Measurements from ENCODE around the gene ROR2. TPM values are rescaled to one million over a fixed set of nuclear protein-coding genes. Genes with fewer than 3 reads are reported as not detected.

The ROR2 gene
- total and polyA plus RNA-seq, 2 experiments from 2014 or later, result 8.1 to 18.8 TPM

DNA sequence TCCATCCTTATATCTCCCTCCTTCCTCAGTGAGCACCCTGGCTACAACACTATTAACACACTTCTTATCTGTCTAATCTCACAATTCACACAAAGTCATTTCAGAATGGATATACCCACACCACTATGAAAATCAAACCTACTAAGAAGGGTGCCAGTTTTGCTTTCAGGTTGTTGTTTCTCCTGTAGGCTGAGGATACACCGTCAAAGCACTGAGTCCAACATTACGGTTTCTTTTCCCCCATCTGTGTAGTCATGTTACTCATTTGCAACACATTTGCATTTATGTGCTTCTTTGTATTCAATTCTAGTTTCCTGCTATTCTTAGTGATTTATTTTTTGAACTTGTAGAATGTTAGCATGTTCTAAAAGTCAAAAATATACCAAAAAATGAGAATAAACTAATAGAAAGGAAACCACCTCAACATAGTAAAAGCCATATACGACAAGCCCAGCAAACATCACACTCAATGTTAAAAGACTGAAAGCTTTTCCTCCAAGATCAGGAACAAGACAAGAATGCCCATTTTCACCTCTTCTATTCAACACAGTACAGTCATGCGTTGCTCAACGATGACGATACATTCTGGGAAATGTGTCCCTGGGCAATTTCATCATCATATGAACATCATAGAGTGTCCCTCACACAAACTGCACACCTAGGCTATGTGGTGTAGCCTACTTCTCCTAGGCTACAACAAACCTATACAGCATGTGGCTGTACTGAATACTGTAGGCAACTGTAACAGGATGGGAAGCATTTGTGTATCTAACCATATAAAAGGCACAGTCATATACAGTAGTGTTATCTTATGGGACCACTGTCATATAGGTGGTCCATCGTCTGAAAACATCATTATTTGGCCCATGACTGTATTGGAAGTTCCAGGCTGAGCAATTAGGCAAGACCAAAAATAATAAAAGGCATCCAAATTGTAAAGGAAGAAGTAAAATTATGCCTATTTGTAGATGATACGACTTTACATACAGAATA is 6.3 kb downstream of the ROR2 start:
- Histone ChIP-seq H3K4me3 (no peak overlapping the region), H3K27me3 (ENCODE audit: insufficient read depth) (peaks cover 22% of the 10 kb centered on the region), H4K20me1 (replicated peaks; ENCODE audit: insufficient read depth) (peaks cover 8% of the 10 kb centered on the region; the same call in 1 of the 2 replicates), H3K4me1 (ENCODE audit: insufficient read depth) (peaks cover 42% of the 10 kb centered on the region), H3K4me2 (no peak overlapping the region), H3K27ac (ENCODE audit: low read depth) (no peak overlapping the region), H3K9me2 (ENCODE audit: insufficient read depth) (0 out of 2 replicates have a peak, but pooled peaks cover 2% of the 10 kb centered on the region), H3K79me2 (replicated peaks; ENCODE audit: insufficient read depth) (peaks cover 51% of the 10 kb centered on the region), H2AFZ (no peak overlapping the region), H3K36me3 (ENCODE audit: insufficient read depth) (no peaks in the 10 kb centered on the region), H3F3A (replicated peaks; ENCODE audit: low read depth) (no peaks in the 10 kb centered on the region)
- no peak overlapping the region for H3K4me3 Mint-ChIP-seq
- no peak overlapping the region for H3K27ac Mint-ChIP-seq
- TF ChIP-seq EZH2phosphoT487 (IDR thresholded peaks at IDR 0.05; ENCODE audit: unreplicated experiment) (no peak), JUNB (IDR thresholded peaks at IDR 0.05; ENCODE audit: unreplicated experiment) (no peak), ZNF331 (CRISPR knock-in tag; IDR thresholded peaks at IDR 0.05; ENCODE audit: low read depth) (no peak), ZNF114 (CRISPR knock-in tag; IDR thresholded peaks at IDR 0.05) (no peak), STAT1 (IDR thresholded peaks at IDR 0.05; ENCODE audit: unreplicated experiment) (no peak), CREB1 (CRISPR knock-in tag; IDR thresholded peaks at IDR 0.05; ENCODE audit: low read depth) (no peak), NANOG (IDR thresholded peaks at IDR 0.05; ENCODE audit: borderline replicate concordance) (no peak)
- TF ChIP-seq, protein P1, sequence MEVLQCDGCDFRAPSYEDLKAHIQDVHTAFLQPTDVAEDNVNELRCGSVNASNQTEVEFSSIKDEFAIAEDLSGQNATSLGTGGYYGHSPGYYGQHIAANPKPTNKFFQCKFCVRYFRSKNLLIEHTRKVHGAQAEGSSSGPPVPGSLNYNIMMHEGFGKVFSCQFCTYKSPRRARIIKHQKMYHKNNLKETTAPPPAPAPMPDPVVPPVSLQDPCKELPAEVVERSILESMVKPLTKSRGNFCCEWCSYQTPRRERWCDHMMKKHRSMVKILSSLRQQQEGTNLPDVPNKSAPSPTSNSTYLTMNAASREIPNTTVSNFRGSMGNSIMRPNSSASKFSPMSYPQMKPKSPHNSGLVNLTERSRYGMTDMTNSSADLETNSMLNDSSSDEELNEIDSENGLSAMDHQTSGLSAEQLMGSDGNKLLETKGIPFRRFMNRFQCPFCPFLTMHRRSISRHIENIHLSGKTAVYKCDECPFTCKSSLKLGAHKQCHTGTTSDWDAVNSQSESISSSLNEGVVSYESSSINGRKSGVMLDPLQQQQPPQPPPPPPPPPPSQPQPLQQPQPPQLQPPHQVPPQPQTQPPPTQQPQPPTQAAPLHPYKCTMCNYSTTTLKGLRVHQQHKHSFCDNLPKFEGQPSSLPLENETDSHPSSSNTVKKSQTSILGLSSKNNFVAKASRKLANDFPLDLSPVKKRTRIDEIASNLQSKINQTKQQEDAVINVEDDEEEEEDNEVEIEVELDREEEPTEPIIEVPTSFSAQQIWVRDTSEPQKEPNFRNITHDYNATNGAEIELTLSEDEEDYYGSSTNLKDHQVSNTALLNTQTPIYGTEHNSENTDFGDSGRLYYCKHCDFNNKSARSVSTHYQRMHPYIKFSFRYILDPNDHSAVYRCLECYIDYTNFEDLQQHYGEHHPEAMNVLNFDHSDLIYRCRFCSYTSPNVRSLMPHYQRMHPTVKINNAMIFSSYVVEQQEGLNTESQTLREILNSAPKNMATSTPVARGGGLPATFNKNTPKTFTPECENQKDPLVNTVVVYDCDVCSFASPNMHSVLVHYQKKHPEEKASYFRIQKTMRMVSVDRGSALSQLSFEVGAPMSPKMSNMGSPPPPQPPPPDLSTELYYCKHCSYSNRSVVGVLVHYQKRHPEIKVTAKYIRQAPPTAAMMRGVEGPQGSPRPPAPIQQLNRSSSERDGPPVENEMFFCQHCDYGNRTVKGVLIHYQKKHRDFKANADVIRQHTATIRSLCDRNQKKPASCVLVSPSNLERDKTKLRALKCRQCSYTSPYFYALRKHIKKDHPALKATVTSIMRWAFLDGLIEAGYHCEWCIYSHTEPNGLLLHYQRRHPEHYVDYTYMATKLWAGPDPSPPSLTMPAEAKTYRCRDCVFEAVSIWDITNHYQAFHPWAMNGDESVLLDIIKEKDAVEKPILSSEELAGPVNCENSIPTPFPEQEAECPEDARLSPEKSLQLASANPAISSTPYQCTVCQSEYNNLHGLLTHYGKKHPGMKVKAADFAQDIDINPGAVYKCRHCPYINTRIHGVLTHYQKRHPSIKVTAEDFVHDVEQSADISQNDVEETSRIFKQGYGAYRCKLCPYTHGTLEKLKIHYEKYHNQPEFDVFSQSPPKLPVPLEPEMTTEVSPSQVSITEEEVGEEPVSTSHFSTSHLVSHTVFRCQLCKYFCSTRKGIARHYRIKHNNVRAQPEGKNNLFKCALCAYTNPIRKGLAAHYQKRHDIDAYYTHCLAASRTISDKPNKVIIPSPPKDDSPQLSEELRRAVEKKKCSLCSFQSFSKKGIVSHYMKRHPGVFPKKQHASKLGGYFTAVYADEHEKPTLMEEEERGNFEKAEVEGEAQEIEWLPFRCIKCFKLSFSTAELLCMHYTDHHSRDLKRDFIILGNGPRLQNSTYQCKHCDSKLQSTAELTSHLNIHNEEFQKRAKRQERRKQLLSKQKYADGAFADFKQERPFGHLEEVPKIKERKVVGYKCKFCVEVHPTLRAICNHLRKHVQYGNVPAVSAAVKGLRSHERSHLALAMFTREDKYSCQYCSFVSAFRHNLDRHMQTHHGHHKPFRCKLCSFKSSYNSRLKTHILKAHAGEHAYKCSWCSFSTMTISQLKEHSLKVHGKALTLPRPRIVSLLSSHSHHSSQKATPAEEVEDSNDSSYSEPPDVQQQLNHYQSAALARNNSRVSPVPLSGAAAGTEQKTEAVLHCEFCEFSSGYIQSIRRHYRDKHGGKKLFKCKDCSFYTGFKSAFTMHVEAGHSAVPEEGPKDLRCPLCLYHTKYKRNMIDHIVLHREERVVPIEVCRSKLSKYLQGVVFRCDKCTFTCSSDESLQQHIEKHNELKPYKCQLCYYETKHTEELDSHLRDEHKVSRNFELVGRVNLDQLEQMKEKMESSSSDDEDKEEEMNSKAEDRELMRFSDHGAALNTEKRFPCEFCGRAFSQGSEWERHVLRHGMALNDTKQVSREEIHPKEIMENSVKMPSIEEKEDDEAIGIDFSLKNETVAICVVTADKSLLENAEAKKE (CRISPR knock-in tag; IDR thresholded peaks at IDR 0.05), result no peak
- TF ChIP-seq, protein P2, sequence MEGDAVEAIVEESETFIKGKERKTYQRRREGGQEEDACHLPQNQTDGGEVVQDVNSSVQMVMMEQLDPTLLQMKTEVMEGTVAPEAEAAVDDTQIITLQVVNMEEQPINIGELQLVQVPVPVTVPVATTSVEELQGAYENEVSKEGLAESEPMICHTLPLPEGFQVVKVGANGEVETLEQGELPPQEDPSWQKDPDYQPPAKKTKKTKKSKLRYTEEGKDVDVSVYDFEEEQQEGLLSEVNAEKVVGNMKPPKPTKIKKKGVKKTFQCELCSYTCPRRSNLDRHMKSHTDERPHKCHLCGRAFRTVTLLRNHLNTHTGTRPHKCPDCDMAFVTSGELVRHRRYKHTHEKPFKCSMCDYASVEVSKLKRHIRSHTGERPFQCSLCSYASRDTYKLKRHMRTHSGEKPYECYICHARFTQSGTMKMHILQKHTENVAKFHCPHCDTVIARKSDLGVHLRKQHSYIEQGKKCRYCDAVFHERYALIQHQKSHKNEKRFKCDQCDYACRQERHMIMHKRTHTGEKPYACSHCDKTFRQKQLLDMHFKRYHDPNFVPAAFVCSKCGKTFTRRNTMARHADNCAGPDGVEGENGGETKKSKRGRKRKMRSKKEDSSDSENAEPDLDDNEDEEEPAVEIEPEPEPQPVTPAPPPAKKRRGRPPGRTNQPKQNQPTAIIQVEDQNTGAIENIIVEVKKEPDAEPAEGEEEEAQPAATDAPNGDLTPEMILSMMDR (conservative IDR thresholded peaks at IDR 0.05; ENCODE audit: low read depth in 2 of 2), result no peak
- TF ChIP-seq, protein P3, sequence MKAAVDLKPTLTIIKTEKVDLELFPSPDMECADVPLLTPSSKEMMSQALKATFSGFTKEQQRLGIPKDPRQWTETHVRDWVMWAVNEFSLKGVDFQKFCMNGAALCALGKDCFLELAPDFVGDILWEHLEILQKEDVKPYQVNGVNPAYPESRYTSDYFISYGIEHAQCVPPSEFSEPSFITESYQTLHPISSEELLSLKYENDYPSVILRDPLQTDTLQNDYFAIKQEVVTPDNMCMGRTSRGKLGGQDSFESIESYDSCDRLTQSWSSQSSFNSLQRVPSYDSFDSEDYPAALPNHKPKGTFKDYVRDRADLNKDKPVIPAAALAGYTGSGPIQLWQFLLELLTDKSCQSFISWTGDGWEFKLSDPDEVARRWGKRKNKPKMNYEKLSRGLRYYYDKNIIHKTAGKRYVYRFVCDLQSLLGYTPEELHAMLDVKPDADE (IDR thresholded peaks at IDR 0.05), result no peak
- TF ChIP-seq, protein P4, sequence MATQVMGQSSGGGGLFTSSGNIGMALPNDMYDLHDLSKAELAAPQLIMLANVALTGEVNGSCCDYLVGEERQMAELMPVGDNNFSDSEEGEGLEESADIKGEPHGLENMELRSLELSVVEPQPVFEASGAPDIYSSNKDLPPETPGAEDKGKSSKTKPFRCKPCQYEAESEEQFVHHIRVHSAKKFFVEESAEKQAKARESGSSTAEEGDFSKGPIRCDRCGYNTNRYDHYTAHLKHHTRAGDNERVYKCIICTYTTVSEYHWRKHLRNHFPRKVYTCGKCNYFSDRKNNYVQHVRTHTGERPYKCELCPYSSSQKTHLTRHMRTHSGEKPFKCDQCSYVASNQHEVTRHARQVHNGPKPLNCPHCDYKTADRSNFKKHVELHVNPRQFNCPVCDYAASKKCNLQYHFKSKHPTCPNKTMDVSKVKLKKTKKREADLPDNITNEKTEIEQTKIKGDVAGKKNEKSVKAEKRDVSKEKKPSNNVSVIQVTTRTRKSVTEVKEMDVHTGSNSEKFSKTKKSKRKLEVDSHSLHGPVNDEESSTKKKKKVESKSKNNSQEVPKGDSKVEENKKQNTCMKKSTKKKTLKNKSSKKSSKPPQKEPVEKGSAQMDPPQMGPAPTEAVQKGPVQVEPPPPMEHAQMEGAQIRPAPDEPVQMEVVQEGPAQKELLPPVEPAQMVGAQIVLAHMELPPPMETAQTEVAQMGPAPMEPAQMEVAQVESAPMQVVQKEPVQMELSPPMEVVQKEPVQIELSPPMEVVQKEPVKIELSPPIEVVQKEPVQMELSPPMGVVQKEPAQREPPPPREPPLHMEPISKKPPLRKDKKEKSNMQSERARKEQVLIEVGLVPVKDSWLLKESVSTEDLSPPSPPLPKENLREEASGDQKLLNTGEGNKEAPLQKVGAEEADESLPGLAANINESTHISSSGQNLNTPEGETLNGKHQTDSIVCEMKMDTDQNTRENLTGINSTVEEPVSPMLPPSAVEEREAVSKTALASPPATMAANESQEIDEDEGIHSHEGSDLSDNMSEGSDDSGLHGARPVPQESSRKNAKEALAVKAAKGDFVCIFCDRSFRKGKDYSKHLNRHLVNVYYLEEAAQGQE (IDR thresholded peaks at IDR 0.05; ENCODE audit: unreplicated experiment), result no peak
- peaks cover 41% of the 10 kb centered on the region for H3K4me1 Mint-ChIP-seq
- DNase-seq (ENCODE audit: low spot score), result no peak
- no peaks in the 10 kb centered on the region for H3K9me3 Mint-ChIP-seq
- ATAC-seq, result no peak
- no peaks in the 10 kb centered on the region for H3K36me3 Mint-ChIP-seq (ENCODE audit: low read depth)
- H3K27me3 Mint-ChIP-seq (ENCODE audit: insufficient read depth, low read depth, poor library complexity), result peaks cover 22% of the 10 kb centered on the region

Measured in GM23338 (cell line).